Measurements from ENCODE around the gene SPDYE2.
"Not testable (repeated sequence)": the region's sequence is repeated elsewhere in the genome, so short reads cannot be mapped to it uniquely, and the experiment has no call there.

DNA sequence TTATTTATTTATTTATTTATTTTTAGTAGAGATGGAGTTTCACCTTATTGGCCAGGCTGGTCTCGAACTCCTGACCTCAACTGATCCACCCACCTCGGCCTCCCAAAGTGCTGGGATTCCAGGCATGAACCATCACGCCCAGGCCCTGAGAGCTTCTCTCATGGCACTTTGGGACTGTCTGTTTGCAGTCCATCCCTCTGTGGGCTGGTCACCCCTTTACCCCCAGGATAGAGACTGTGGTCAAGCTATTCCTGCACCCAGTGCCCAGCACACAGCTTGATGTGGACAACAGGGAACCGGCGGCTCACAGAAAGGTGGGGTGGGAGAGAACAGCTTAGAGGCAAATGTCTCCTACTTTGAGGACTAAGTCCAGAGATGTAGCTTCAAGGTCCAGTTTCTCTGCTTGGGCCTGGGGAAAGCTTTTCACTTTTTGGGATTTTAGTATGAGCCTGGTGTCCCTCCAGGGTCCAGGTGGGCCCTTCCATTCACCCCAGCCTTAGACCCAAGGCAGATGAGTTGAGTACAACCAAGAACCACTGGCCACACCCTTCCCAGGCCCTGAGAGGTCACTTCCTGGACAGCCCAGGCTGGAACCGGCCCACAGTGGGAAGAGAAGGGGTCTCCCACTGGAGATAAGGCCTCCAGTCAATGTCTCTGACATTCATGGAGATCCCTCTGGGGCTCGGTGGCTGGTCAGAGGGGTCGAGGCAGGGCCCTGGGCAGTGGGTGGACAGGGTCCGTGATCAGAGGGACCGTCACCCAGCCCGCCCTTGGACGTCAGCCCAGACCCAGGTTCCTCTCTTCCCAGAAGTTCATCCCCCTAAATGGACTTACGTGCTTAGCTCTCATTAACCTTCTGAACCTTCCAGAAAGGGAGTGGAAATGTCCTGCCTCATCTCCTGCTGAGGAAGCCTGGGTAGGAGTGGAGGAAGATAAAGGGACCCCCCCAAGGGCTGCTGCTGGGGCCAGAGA is 22.9 kb upstream of the SPDYE2 start:
- not testable (repeated sequence) for TF ChIP-seq EZH2 (IDR thresholded peaks at IDR 0.05; ENCODE audit: borderline replicate concordance, low read depth, low read length, poor library complexity, severe bottlenecking)
- TF ChIP-seq, protein P1, sequence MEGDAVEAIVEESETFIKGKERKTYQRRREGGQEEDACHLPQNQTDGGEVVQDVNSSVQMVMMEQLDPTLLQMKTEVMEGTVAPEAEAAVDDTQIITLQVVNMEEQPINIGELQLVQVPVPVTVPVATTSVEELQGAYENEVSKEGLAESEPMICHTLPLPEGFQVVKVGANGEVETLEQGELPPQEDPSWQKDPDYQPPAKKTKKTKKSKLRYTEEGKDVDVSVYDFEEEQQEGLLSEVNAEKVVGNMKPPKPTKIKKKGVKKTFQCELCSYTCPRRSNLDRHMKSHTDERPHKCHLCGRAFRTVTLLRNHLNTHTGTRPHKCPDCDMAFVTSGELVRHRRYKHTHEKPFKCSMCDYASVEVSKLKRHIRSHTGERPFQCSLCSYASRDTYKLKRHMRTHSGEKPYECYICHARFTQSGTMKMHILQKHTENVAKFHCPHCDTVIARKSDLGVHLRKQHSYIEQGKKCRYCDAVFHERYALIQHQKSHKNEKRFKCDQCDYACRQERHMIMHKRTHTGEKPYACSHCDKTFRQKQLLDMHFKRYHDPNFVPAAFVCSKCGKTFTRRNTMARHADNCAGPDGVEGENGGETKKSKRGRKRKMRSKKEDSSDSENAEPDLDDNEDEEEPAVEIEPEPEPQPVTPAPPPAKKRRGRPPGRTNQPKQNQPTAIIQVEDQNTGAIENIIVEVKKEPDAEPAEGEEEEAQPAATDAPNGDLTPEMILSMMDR (conservative IDR thresholded peaks at IDR 0.05; ENCODE audit: low read depth, low read length), result not testable (repeated sequence)

Measured in A673 (cell line).